Measurements from ENCODE around the gene TAS2R42.
A peak's percentile ranks its signal among the peaks of the same experiment; 100 is the strongest.

Gene TAS2R42

GRCh38 chr12:11186837-11187236, at the start of gene TAS2R42:
TAS2R42 (minus strand) TSS chr12:11186937; CDS start chr12:11186937, 0 bp downstream.
- DNase-seq (ENCODE audit: low read depth in 2 of 2): no peak

- DNase-seq (ENCODE audit: low read depth in 2 of 2): no peak
Observed at GRCh38 chr12:11233532-11233931, 46.8 kb upstream of the TAS2R42 start.

- DNase-seq (ENCODE audit: low read depth in 2 of 2): no peak
Observed at GRCh38 chr12:11228296-11228879, 41.7 kb upstream of the TAS2R42 start.

- DNase-seq (ENCODE audit: low read depth in 2 of 2): no peak
Observed at GRCh38 chr12:11227373-11227772, 40.6 kb upstream of the TAS2R42 start.

- DNase-seq (ENCODE audit: low read depth in 2 of 2): no peak
Observed at GRCh38 chr12:11209113-11209512, 22.4 kb upstream of the TAS2R42 start.

- no peak for DNase-seq (ENCODE audit: low read depth in 2 of 2)
Observed at GRCh38 chr12:11204173-11204572, 17.4 kb upstream of the TAS2R42 start.

GRCh38 chr12:11202811-11203210, 16.1 kb upstream of the TAS2R42 start:
- DNase-seq (ENCODE audit: low read depth in 2 of 2): no peak

GRCh38 chr12:11183011-11183410, 3.7 kb downstream of the TAS2R42 start:
- no peak for DNase-seq (ENCODE audit: low read depth in 2 of 2)

- no peak for DNase-seq (ENCODE audit: low read depth in 2 of 2)
Observed at GRCh38 chr12:11182529-11182928, 4.2 kb downstream of the TAS2R42 start.

- DNase-seq (ENCODE audit: low read depth in 2 of 2): no peak
Observed at GRCh38 chr12:11178250-11178649, 8.5 kb downstream of the TAS2R42 start.

- no peak for DNase-seq (ENCODE audit: low read depth in 2 of 2)
Observed at GRCh38 chr12:11174022-11174421, 12.7 kb downstream of the TAS2R42 start.

- no peak for DNase-seq (ENCODE audit: low read depth in 2 of 2)
Observed at GRCh38 chr12:11171969-11172675, 14.6 kb downstream of the TAS2R42 start.

GRCh38 chr12:11171145-11171968, 15.4 kb downstream of the TAS2R42 start, which contains the start of gene SMIM10L1:
SMIM10L1 (plus strand) TSS chr12:11171194; CDS start chr12:11171357, 163 bp downstream.
- DNase-seq (ENCODE audit: low read depth in 2 of 2): peak; percentile 81 to 83

- DNase-seq (ENCODE audit: low read depth in 2 of 2): no peak
Observed at GRCh38 chr12:11170810-11171144, 16.0 kb downstream of the TAS2R42 start.

- no peak for DNase-seq (ENCODE audit: low read depth in 2 of 2)
Observed at GRCh38 chr12:11166300-11166699, 20.4 kb downstream of the TAS2R42 start.

- DNase-seq (ENCODE audit: low read depth in 2 of 2): no peak
Observed at GRCh38 chr12:11164384-11164783, 22.4 kb downstream of the TAS2R42 start.

- no peak for DNase-seq (ENCODE audit: low read depth in 2 of 2)
Observed at GRCh38 chr12:11162502-11162901, 24.2 kb downstream of the TAS2R42 start.

- no peak for DNase-seq (ENCODE audit: low read depth in 2 of 2)
Observed at GRCh38 chr12:11158885-11159444, 27.8 kb downstream of the TAS2R42 start.

- DNase-seq (ENCODE audit: low read depth in 2 of 2): no peak
Observed at GRCh38 chr12:11154400-11154925, 32.3 kb downstream of the TAS2R42 start.

- no peak for DNase-seq (ENCODE audit: low read depth in 2 of 2)
Observed at GRCh38 chr12:11152725-11153124, 34.0 kb downstream of the TAS2R42 start.

GRCh38 chr12:11150832-11151231, 35.9 kb downstream of the TAS2R42 start:
- DNase-seq (ENCODE audit: low read depth in 2 of 2): no peak

GRCh38 chr12:11147420-11147819, 39.3 kb downstream of the TAS2R42 start:
- no peak for DNase-seq (ENCODE audit: low read depth in 2 of 2)
